Activated T-cell treated with anti-CD3 and anti-CD28 coated beads, Interleukin-2, amount 50 U/mL, for 24 hours (primary cell): ENCODE data around the gene PAX5.

Experiments
- DNase-seq: peaks from one replicate; pipeline ENCODE4 v3.0.0-alpha.2; 2020
- H3K27ac Mint-ChIP-seq: 2 replicates; pipeline ENCODE4 v1.8.0; 2020; ENCODE audit warnings: mild to moderate bottlenecking, mixed read lengths
- H3K27me3 Mint-ChIP-seq: 2 replicates; pipeline ENCODE4 v1.8.0; 2020; ENCODE audit warnings: mixed read lengths
- H3K36me3 Mint-ChIP-seq: 2 replicates; pipeline ENCODE4 v1.8.0; 2020; ENCODE audit warnings: low read depth, mixed read lengths
- H3K4me1 Mint-ChIP-seq: 2 replicates; pipeline ENCODE4 v1.8.0; 2020; ENCODE audit warnings: low read depth, mixed read lengths
- H3K4me3 Mint-ChIP-seq: 2 replicates; pipeline ENCODE4 v1.8.0; 2020; ENCODE audit warnings: mild to moderate bottlenecking, moderate library complexity, mixed read lengths
- H3K9me3 Mint-ChIP-seq: 2 replicates; pipeline ENCODE4 v1.8.0; 2020; ENCODE audit warnings: mixed read lengths

PAX5 gene

GRCh38 chr9:36935768-36936497, 98.1 kb downstream of the PAX5 start:
- peaks cover 24% of the 10 kb centered on the region for H3K27me3 Mint-ChIP-seq
- H3K4me3 Mint-ChIP-seq, result no peak overlapping the region
- no peaks in the 10 kb centered on the region for H3K36me3 Mint-ChIP-seq
- peaks cover 3% of the 10 kb centered on the region for H3K9me3 Mint-ChIP-seq
- H3K27ac Mint-ChIP-seq, result no peak overlapping the region
- no peak for DNase-seq
- H3K4me1 Mint-ChIP-seq, result peaks cover 10% of the 10 kb centered on the region

GRCh38 chr9:36935332-36935731, 98.7 kb downstream of the PAX5 start:
- no peak overlapping the region for H3K27ac Mint-ChIP-seq

GRCh38 chr9:36934478-36935065, 99.5 kb downstream of the PAX5 start:
- no peak overlapping the region for H3K4me3 Mint-ChIP-seq
- no peaks in the 10 kb centered on the region for H3K36me3 Mint-ChIP-seq
- peaks cover 31% of the 10 kb centered on the region for H3K27me3 Mint-ChIP-seq
- H3K4me1 Mint-ChIP-seq, result peaks cover 18% of the 10 kb centered on the region
- DNase-seq, result no peak
- H3K27ac Mint-ChIP-seq, result no peak overlapping the region
- H3K9me3 Mint-ChIP-seq, result peaks cover 3% of the 10 kb centered on the region

More at GRCh38 chr9:36935332-36935731, 98.7 kb downstream of the PAX5 start:
- Mint-ChIP-seq H3K27me3 (peaks cover 29% of the 10 kb centered on the region), H3K4me1 (peaks cover 14% of the 10 kb centered on the region), H3K4me3 (no peak overlapping the region), H3K36me3 (no peaks in the 10 kb centered on the region), H3K9me3 (peaks cover 3% of the 10 kb centered on the region)
- DNase-seq, result no peak

GRCh38 chr9:36933676-36934215, 100.3 kb downstream of the PAX5 start:
- Mint-ChIP-seq H3K4me3 (no peak overlapping the region), H3K36me3 (no peaks in the 10 kb centered on the region), H3K27ac (no peak overlapping the region), H3K4me1 (peaks cover 26% of the 10 kb centered on the region), H3K9me3 (peaks cover 3% of the 10 kb centered on the region), H3K27me3 (peaks cover 31% of the 10 kb centered on the region)
- DNase-seq, result no peak

GRCh38 chr9:36932198-36932597, 101.9 kb downstream of the PAX5 start:
- H3K4me1 Mint-ChIP-seq, result peaks cover 34% of the 10 kb centered on the region
- DNase-seq, result no peak
- H3K27ac Mint-ChIP-seq, result no peak overlapping the region
- no peaks in the 10 kb centered on the region for H3K36me3 Mint-ChIP-seq
- peaks cover 31% of the 10 kb centered on the region for H3K27me3 Mint-ChIP-seq
- H3K9me3 Mint-ChIP-seq, result peaks cover 3% of the 10 kb centered on the region
- H3K4me3 Mint-ChIP-seq, result no peak overlapping the region

GRCh38 chr9:36930941-36931340, 103.1 kb downstream of the PAX5 start:
- Mint-ChIP-seq H3K4me3 (no peak overlapping the region), H3K36me3 (no peaks in the 10 kb centered on the region), H3K27ac (no peak overlapping the region), H3K4me1 (peaks cover 34% of the 10 kb centered on the region), H3K9me3 (peaks cover 3% of the 10 kb centered on the region), H3K27me3 (peaks cover 42% of the 10 kb centered on the region)
- DNase-seq, result no peak

GRCh38 chr9:36929350-36929675, 104.8 kb downstream of the PAX5 start:
- no peak for DNase-seq
- Mint-ChIP-seq H3K36me3 (no peaks in the 10 kb centered on the region), H3K4me1 (peaks cover 35% of the 10 kb centered on the region), H3K4me3 (no peak overlapping the region), H3K27me3 (peaks cover 54% of the 10 kb centered on the region), H3K9me3 (peaks cover 3% of the 10 kb centered on the region), H3K27ac (peak overlapping the region; percentile 90)

GRCh38 chr9:36928670-36929349, 105.3 kb downstream of the PAX5 start:
- no peak for DNase-seq
- Mint-ChIP-seq H3K9me3 (peaks cover 3% of the 10 kb centered on the region), H3K27ac (peak overlapping the region; percentile 90), H3K4me1 (peaks cover 40% of the 10 kb centered on the region), H3K36me3 (no peaks in the 10 kb centered on the region), H3K4me3 (peak overlapping the region; percentile 41), H3K27me3 (peaks cover 52% of the 10 kb centered on the region)

- Mint-ChIP-seq H3K9me3 (peaks cover 3% of the 10 kb centered on the region), H3K27ac (peak overlapping the region; percentile 90), H3K4me3 (no peak overlapping the region), H3K4me1 (peaks cover 46% of the 10 kb centered on the region), H3K27me3 (peaks cover 48% of the 10 kb centered on the region), H3K36me3 (no peaks in the 10 kb centered on the region)
- no peak for DNase-seq
These were observed 105.9 kb downstream of the PAX5 start for GRCh38 chr9:36928210-36928609.

GRCh38 chr9:36924757-36925432, 109.2 kb downstream of the PAX5 start:
- no peak for DNase-seq
- no peak overlapping the region for H3K27ac Mint-ChIP-seq
- no peak overlapping the region for H3K4me3 Mint-ChIP-seq
- peaks cover 57% of the 10 kb centered on the region for H3K27me3 Mint-ChIP-seq
- peaks cover 48% of the 10 kb centered on the region for H3K4me1 Mint-ChIP-seq
- H3K9me3 Mint-ChIP-seq, result no peaks in the 10 kb centered on the region
- H3K36me3 Mint-ChIP-seq, result no peaks in the 10 kb centered on the region

- Mint-ChIP-seq H3K9me3 (no peaks in the 10 kb centered on the region), H3K4me3 (no peak overlapping the region), H3K4me1 (peaks cover 40% of the 10 kb centered on the region), H3K27ac (peak overlapping the region; percentile 51), H3K27me3 (peaks cover 59% of the 10 kb centered on the region), H3K36me3 (no peaks in the 10 kb centered on the region)
- DNase-seq, result no peak
These were observed 110.0 kb downstream of the PAX5 start for GRCh38 chr9:36924071-36924470.

GRCh38 chr9:36923025-36923625, 110.9 kb downstream of the PAX5 start:
- peaks cover 31% of the 10 kb centered on the region for H3K4me1 Mint-ChIP-seq
- H3K27me3 Mint-ChIP-seq, result peaks cover 57% of the 10 kb centered on the region
- H3K9me3 Mint-ChIP-seq, result no peaks in the 10 kb centered on the region
- DNase-seq, result no peak
- no peaks in the 10 kb centered on the region for H3K36me3 Mint-ChIP-seq
- no peak overlapping the region for H3K4me3 Mint-ChIP-seq
- H3K27ac Mint-ChIP-seq, result peak overlapping the region; percentile 51

- Mint-ChIP-seq H3K27me3 (peaks cover 55% of the 10 kb centered on the region), H3K4me3 (no peak overlapping the region), H3K9me3 (no peaks in the 10 kb centered on the region), H3K27ac (no peak overlapping the region), H3K4me1 (peaks cover 29% of the 10 kb centered on the region), H3K36me3 (no peaks in the 10 kb centered on the region)
- no peak for DNase-seq
These were observed 111.5 kb downstream of the PAX5 start for GRCh38 chr9:36922548-36922947.

- H3K36me3 Mint-ChIP-seq, result no peaks in the 10 kb centered on the region
- no peak overlapping the region for H3K4me3 Mint-ChIP-seq
- H3K4me1 Mint-ChIP-seq, result no peaks in the 10 kb centered on the region
- no peak for DNase-seq
- no peaks in the 10 kb centered on the region for H3K9me3 Mint-ChIP-seq
- peaks cover 29% of the 10 kb centered on the region for H3K27me3 Mint-ChIP-seq
- no peak overlapping the region for H3K27ac Mint-ChIP-seq
These were observed 119.9 kb downstream of the PAX5 start for GRCh38 chr9:36914212-36914577.
